HG03439 (cell line): ENCODE results near the gene ANKK1.

Experiments used
- ATAC-seq: cut with Tn5 transposase; IDR thresholded peaks from one replicate; pipeline ENCODE4 v1.9.1; 2021; ENCODE audit warnings: mild to moderate bottlenecking, moderate library complexity; ENCODE audit not compliant: unreplicated experiment

The ANKK1 gene, protein sequence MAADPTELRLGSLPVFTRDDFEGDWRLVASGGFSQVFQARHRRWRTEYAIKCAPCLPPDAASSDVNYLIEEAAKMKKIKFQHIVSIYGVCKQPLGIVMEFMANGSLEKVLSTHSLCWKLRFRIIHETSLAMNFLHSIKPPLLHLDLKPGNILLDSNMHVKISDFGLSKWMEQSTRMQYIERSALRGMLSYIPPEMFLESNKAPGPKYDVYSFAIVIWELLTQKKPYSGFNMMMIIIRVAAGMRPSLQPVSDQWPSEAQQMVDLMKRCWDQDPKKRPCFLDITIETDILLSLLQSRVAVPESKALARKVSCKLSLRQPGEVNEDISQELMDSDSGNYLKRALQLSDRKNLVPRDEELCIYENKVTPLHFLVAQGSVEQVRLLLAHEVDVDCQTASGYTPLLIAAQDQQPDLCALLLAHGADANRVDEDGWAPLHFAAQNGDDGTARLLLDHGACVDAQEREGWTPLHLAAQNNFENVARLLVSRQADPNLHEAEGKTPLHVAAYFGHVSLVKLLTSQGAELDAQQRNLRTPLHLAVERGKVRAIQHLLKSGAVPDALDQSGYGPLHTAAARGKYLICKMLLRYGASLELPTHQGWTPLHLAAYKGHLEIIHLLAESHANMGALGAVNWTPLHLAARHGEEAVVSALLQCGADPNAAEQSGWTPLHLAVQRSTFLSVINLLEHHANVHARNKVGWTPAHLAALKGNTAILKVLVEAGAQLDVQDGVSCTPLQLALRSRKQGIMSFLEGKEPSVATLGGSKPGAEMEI

GRCh38 chr11:113387605-113388211 lies at the start of gene ANKK1:
ANKK1 (plus strand) TSS chr11:113387779; CDS start chr11:113387885, 106 bp downstream.
- ATAC-seq = no peak

- ATAC-seq = no peak
Observed at GRCh38 chr11:113338730-113339129, 48.8 kb upstream of the ANKK1 start.

- ATAC-seq = no peak
Observed at GRCh38 chr11:113339929-113340589, 47.5 kb upstream of the ANKK1 start.

DNA sequence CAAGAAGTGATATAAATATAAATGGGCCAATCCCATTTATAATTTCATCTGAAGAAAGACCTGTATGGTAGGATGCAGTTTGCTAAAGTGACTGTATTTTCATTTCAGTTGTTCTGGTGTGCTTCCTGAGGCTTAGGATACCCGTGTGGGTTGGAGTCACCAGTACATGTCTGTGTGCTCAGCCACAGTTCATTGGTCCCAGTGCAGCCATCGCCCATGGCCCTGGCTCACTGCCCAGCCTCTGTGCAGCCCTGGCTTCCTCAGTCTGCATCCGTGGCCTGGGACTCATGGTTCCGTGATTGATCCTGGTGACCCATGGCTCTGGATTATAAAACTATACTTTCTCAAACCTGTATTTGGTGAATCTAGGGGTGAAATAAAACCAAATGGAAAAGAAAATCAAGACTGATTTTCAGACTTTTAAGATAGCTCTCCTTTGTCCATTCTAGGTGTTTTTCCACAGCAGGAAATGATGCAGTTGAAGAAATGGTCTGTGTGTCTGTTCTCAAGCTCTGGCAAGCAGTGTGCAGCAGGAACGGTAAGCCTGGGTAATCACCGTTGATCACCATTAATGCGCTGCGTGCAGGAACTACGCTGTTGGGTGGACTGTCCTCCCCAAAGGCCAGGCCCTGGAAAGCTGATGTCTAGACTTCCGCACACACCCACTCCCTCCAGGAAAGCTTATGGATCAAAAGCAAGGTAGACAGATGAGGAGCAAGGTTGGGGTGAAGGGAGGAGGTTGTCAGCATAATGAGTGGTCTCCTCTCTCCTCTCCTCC lies 46.0 kb upstream of the ANKK1 start:
- ATAC-seq = no peak

DNA sequence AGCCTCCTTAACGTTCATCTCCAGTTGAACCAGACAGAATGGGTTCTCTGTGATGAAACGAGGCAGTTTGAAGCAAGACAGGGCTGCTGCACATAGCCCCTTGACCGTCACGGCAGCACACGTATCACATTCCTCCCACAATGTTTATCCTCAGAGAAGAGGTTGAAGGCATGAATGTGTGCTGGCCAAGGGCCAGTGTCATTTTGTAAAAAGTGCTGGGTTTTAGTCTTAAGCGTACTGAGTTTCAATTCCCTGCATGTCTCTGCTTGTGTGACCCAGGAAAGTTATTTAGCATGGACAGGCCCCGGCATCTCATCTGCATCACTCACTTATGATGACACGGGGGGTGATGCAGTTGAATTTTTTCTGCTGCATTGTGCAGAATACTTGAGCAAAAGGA lies 41.6 kb upstream of the ANKK1 start:
- ATAC-seq = no peak

DNA sequence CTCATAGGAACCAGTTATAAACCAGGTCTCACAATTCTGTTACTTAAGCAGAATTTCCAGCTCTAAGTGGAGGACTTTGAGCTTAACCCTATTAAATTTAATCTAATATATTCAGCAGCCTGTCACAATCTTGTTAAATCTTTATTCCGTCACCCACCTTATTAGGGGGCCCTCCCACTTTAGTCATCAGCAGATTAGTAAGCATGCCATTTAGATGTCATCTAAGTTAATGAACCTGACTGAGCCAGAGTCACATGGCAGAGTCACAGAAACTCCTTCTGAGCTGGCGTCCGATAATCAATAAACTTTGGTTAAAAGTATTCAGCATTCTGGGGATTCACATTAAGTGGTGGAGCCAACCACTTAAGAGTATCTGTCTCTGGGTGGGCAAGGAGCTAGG lies 38.1 kb upstream of the ANKK1 start:
- no peak for ATAC-seq

DNA sequence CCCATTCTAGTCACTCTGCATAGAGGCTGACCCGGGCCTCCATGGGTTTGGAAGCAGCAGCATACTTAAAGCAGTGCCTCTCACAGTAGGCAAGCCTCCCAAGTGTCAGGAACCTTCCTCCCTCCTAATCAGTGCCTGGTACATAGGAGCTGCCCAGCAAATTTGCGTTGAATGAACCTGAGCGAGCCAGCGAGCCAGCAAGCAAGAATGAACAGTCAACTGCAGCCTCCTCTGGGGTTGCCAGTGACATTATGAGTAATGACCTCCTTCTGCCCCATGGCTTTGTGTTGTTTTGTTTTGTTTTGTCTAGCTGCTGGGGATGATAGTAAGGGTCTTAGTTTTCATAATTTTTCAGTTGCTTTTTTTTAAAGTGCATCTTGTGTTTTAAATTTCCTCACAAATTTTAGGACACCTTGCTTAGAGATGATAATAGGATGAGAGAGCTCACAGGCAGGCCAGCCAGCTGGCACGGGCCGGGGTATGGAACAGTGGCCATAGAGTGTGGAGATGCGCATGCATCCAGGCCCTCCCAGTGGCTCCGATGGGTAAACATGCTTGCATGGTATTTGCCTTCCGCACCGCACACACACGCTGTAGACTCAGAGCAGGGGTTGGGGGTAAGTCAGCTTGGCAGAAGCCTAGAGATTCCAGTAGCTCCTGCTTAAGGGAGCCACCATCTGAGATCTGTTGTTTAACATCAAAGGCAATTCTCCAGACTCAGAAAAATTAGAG lies 37.1 kb upstream of the ANKK1 start:
- ATAC-seq = no peak

GRCh38 chr11:113351068-113351450 lies 36.5 kb upstream of the ANKK1 start:
- ATAC-seq = no peak

DNA sequence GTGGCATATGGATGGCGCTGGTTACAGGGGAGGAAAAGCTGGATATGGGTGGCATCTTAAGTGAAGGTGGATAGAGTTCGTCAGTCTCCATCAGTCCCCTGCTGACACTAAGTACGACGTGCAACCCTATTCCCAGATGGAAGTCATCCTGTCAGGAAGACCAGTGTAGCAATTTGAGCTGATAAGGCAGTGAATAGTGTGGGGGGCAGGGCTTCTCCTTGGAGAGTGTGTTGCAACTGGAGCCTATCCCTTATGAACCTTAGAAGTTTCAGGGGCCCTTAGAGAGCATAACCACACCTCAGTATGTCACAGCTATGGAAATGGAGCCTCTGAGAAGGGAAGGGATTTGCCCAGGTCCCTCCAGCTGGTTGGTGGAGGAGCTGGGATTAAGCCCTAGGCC lies 36.1 kb upstream of the ANKK1 start:
- no peak for ATAC-seq

GRCh38 chr11:113356203-113356602 lies 31.4 kb upstream of the ANKK1 start:
- ATAC-seq = no peak

GRCh38 chr11:113363406-113363805 lies 24.2 kb upstream of the ANKK1 start:
- ATAC-seq = no peak

- ATAC-seq = no peak
Observed at GRCh38 chr11:113363996-113364641, 23.5 kb upstream of the ANKK1 start.

DNA sequence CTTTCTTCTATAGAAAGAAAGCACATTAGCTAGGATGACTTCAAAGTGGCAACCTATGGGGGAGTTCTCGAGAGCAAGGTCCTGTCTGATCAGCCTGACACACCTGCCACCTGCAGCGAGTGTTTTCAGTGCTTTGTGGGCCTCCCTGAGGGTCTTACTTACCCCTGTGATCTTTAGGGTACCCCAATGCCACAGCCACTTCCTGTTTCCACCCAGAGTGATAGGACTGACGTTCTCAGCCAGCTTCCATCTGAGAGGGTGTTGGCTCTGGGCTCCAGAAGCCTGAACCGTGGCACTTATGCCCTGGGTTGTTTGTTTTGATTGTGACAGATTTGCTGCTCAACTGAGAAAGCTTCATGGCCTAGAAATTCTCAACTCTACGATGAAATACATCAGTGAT lies 21.7 kb upstream of the ANKK1 start:
- no peak for ATAC-seq

- ATAC-seq = no peak
Observed at GRCh38 chr11:113369411-113369810, 18.2 kb upstream of the ANKK1 start.

DNA sequence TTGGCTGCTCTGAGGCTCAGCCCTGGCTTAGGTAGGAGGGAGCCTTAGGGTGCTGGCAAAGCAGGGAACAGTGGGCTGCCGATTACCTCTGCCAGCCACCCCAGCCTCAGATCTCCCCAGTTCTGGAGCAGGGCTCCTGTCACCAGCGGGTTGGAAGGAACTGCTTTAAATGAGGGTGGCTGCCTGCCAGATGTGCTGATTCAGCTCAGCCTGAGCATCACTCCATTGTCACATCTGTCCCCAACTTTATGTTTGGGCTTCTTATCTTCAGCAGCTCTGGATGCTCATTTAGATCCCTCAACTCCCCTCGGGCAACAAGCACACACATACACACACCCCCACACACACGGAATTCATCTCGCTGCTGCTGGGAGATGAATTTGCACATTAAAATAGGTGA lies 16.9 kb upstream of the ANKK1 start:
- no peak for ATAC-seq

GRCh38 chr11:113372309-113372708 lies 15.3 kb upstream of the ANKK1 start:
- ATAC-seq = no peak

DNA sequence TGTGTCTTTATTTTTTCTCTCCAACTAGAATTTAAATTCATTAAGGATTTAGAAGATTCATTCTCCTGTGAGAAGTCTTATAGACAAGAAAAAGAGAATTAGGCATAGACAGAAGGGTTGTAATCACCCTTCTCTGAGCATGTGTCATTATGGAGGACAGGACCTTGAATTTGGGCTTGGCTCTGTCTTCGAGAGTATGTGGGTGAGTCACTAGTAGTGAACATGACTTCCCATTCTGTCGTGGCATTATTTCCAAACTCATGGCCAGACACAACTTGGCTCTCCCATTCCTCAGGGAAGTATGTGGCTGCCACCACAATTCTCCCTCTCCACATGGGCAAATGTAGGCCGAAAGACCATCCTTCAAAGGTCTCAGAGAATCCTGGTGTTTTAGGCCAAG lies 14.3 kb upstream of the ANKK1 start:
- no peak for ATAC-seq

- ATAC-seq = no peak
Observed at GRCh38 chr11:113373981-113374560, 13.5 kb upstream of the ANKK1 start.

DNA sequence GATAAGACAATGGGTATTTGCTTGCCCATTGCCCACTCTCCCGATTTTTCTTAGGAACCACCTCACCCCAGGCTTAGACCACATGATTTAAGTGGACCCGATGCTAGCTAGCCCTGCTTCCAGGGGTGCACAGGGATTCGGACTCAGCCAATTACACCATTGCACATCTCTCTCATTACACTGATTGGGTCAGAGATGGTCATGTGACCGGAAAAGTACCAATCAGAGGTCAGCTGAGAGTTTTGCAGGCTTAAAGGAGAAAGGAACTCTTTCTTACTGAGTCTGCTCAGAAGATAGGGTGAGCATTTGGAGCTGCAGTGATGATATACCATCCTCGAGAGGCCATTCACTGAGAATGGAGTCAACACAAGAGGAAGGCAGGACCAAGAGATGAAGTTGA lies 12.2 kb upstream of the ANKK1 start:
- no peak for ATAC-seq
